ENCODE results near the gene ABCD2. TPM values are rescaled to one million over a fixed set of nuclear protein-coding genes. Genes with fewer than 3 reads are reported as not detected.
"Not testable (repeated sequence)": the region's sequence is repeated elsewhere in the genome, so short reads cannot be mapped to it uniquely, and the experiment has no call there.

The ABCD2 gene
- polyA plus RNA-seq: under 1 TPM; 0.02 to 0.76 (median 0.36) TPM

DNA sequence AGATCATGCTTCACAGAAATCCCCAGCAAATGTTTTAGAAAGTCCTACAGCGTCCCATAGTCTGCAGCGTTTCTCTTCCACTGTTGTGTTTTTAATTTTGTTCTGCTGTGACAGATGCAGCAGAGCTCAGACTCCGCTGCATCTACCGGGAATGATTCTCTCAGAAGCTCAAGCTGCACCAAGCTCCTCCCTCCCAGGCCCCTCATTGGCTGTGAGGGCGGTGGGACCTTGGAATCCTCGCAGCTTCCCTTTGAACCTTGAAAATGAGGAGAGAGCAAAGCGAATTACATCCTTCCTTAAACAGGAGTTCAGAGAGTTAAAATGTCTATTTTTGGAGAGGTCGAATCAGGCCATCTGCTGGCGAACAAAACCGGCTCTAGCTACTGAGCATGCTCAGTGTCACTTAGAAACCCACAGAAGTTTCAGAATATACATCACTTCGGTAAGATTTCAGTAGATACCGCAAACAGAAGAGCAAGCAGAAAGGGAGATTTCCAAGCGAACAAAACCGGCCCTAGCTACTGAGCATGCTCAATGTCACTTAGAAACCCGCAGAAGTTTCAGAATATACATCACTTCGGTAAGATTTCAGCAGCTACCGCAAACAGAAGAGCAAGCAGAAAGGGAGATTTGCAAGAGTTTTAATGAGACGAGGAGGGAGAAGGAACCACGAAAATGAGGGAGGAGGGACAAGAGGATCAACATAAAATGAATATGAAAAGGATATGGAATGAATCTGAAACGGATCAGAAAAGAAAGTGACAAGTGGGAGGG lies at the start of gene ABCD2:
TSS of gene ABCD2 (minus strand) at position 144 of the 774 bp plus-strand sequence. CDS start 188 bp downstream, outside the sequence.
- Mint-ChIP-seq H3K4me1 (peaks cover 11 to 14% of the 10 kb centered on the region in 2 donors), H3K27ac (peak within 1 kb of the TSS in 1 of 6 donors; percentile 92), H3K9me3 (no peaks in the 10 kb centered on the region), H3K36me3 (no peaks in the 10 kb centered on the region), H3K4me3 (no peak within 1 kb of the TSS), H3K27me3 (ENCODE audit: low read depth in 3 of 3) (no peaks in the 10 kb centered on the region)
- DNase-seq: peak; percentile 68 to 83 (median 73)

DNA sequence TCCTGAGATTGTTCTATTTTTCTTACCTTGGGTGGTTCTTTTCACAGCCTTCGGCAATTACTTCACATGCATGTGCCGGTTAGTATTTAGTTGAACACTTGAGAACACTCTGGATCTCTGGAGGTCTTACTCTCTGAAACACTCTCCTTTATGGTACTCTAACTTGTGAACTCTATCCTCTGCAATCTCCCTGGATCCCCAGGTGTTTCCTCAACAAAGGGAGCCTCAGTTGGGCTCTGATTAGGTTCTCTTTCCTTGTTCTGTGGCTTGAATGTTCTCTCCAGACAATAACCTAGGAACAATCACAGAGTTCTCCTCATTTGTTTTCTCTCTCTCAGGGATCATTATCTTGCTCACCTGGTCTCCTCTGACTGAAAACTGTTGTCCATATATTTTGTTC lies 40.5 kb upstream of the ABCD2 start:
- Mint-ChIP-seq H3K27me3 (ENCODE audit: low read depth in 3 of 3) (peaks cover 2 to 3% (median 3%) of the 10 kb centered on the region in 3 donors), H3K27ac (no peak overlapping the region), H3K9me3 (no peaks in the 10 kb centered on the region), H3K36me3 (no peaks in the 10 kb centered on the region), H3K4me1 (no peaks in the 10 kb centered on the region), H3K4me3 (no peak overlapping the region)
- DNase-seq: no peak

DNA sequence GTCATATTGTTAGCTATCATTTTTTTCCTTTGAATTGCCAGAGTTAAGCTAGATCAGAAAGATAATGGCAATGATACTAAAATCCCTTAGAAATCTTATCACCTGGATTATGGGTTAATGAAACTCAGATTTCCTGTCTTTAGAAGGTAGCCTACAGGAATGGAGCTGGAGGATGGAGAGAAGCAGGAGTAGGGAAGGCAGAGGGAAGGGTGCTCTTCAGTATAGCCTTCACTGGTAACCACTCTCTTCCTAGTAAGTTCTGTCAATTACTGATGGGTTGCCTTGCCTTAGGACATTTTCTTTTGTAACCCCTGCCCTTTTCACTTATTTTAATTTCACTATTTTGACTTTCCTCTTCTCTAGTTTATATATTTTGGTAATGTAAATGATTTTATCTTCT lies 27.8 kb upstream of the ABCD2 start:
- Mint-ChIP-seq H3K9me3 (no peaks in the 10 kb centered on the region), H3K36me3 (no peaks in the 10 kb centered on the region), H3K27ac (no peak overlapping the region), H3K27me3 (ENCODE audit: low read depth in 3 of 3) (peaks cover 0 to 8% (median 2%) of the 10 kb centered on the region in 3 donors), H3K4me1 (no peaks in the 10 kb centered on the region), H3K4me3 (no peak overlapping the region)
- no peak for DNase-seq

GRCh38 chr12:39646963-39647362 lies 27.4 kb upstream of the ABCD2 start:
- Mint-ChIP-seq H3K4me1 (no peaks in the 10 kb centered on the region), H3K4me3 (no peak overlapping the region), H3K27ac (no peak overlapping the region), H3K9me3 (peaks cover 0 to 2% (median 0%) of the 10 kb centered on the region in 6 donors), H3K27me3 (ENCODE audit: low read depth in 3 of 3) (peaks cover 0 to 8% (median 5%) of the 10 kb centered on the region in 3 donors), H3K36me3 (no peaks in the 10 kb centered on the region)
- DNase-seq: no peak

- H3K4me3 Mint-ChIP-seq: no peak overlapping the region
- H3K36me3 Mint-ChIP-seq: no peaks in the 10 kb centered on the region
- H3K27ac Mint-ChIP-seq: no peak overlapping the region
- H3K27me3 Mint-ChIP-seq (ENCODE audit: low read depth in 3 of 3): peaks cover 0 to 7% (median 1%) of the 10 kb centered on the region in 3 donors
- peaks cover 0 to 2% (median 0%) of the 10 kb centered on the region in 6 donors for H3K9me3 Mint-ChIP-seq
- no peaks in the 10 kb centered on the region for H3K4me1 Mint-ChIP-seq
- no peak for DNase-seq
These were observed 23.4 kb upstream of the ABCD2 start for GRCh38 chr12:39643052-39643451.

DNA sequence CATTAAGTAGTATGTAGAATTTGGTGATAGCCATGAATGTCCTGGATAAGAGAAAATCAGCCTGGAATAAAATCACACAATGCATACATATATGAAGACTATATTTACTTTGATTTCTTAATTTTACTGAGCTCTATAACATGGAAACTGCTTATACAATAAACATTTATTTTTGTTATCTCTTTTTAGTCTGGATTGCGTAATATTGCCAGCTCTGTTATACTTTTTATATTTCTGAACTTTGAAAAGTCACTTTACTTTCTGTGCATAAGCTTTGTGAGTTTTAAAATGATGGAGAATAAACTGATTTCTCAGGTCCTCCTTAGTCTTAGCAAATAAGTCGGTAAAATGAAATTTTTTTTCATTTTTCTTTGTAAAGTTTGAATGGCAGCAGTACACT lies 19.2 kb upstream of the ABCD2 start:
- Mint-ChIP-seq H3K4me1 (no peaks in the 10 kb centered on the region), H3K27me3 (ENCODE audit: low read depth in 3 of 3) (peaks cover 0 to 9% (median 2%) of the 10 kb centered on the region in 3 donors), H3K27ac (no peak overlapping the region), H3K36me3 (no peaks in the 10 kb centered on the region), H3K9me3 (peaks cover 0 to 2% (median 0%) of the 10 kb centered on the region in 6 donors), H3K4me3 (no peak overlapping the region)
- no peak for DNase-seq

DNA sequence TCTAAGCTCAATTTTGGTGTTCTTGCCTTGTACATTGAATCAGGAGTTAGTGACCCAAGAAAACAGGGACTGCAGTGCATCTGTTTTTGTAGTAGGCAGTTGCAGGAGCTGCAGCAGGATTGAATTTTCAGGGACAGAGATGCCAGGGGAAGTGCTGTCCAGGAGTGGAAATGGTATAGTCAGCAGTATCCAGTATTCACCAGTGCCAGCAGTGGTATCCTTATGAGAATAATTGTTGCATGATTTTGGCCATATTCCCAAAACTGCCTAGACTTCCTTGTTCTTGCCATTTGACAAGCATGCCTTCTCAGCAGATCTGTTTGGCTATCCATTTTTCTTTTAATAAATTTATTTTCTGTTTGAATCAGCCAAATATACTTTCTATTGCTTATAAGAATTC lies 18.6 kb upstream of the ABCD2 start:
- no peaks in the 10 kb centered on the region for H3K36me3 Mint-ChIP-seq
- H3K27ac Mint-ChIP-seq: no peak overlapping the region
- H3K9me3 Mint-ChIP-seq: peaks cover 0 to 2% (median 0%) of the 10 kb centered on the region in 6 donors
- DNase-seq: no peak
- H3K27me3 Mint-ChIP-seq (ENCODE audit: low read depth in 3 of 3): peaks cover 0 to 9% (median 2%) of the 10 kb centered on the region in 3 donors
- no peak overlapping the region for H3K4me3 Mint-ChIP-seq
- H3K4me1 Mint-ChIP-seq: no peaks in the 10 kb centered on the region

DNA sequence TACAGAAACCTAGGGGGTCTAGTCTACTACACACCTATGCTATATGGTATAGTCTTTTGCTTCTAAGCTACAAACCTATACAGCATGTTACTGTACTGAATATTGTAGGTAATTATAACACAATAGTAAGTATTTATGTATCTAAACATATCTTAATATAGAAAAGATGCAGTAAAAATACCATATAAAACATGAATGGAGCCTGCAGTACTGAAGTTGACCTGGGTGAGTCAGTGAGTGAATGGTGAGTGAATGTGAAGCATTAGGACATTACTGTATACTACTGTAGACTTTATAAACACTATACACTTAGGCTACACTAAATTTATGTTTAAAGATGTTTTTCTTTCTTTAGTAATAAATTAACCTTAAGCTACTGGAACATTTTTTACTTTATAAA lies 13.1 kb upstream of the ABCD2 start:
- H3K9me3 Mint-ChIP-seq: no peaks in the 10 kb centered on the region
- H3K27me3 Mint-ChIP-seq (ENCODE audit: low read depth in 3 of 3): peaks cover 0 to 2% (median 0%) of the 10 kb centered on the region in 3 donors
- no peaks in the 10 kb centered on the region for H3K36me3 Mint-ChIP-seq
- no peak overlapping the region for H3K27ac Mint-ChIP-seq
- peaks cover 22 to 25% of the 10 kb centered on the region in 2 donors for H3K4me1 Mint-ChIP-seq
- no peak overlapping the region for H3K4me3 Mint-ChIP-seq
- DNase-seq: no peak

- H3K4me1 Mint-ChIP-seq: peaks cover 23 to 29% of the 10 kb centered on the region in 2 donors
- H3K9me3 Mint-ChIP-seq: no peaks in the 10 kb centered on the region
- peak overlapping the region; percentile 8 to 95 (median 50) for H3K27ac Mint-ChIP-seq
- DNase-seq: no peak
- H3K36me3 Mint-ChIP-seq: no peaks in the 10 kb centered on the region
- H3K4me3 Mint-ChIP-seq: peak overlapping the region; percentile 15 to 74 (median 53)
- no peaks in the 10 kb centered on the region for H3K27me3 Mint-ChIP-seq (ENCODE audit: low read depth in 3 of 3)
These were observed 9.2 kb upstream of the ABCD2 start for GRCh38 chr12:39628836-39629235.

- DNase-seq: no peak
- Mint-ChIP-seq H3K27me3 (ENCODE audit: low read depth in 3 of 3) (no peaks in the 10 kb centered on the region), H3K27ac (peak overlapping the region in 1 of 6 donors; percentile 79), H3K4me3 (peak overlapping the region in 1 of 5 donors; percentile 74), H3K36me3 (no peaks in the 10 kb centered on the region), H3K4me1 (peaks cover 23 to 29% of the 10 kb centered on the region in 2 donors), H3K9me3 (no peaks in the 10 kb centered on the region)
These were observed 8.3 kb upstream of the ABCD2 start for GRCh38 chr12:39627914-39628313.

GRCh38 chr12:39626033-39626814 lies 6.6 kb upstream of the ABCD2 start:
- Mint-ChIP-seq H3K27ac (no peak overlapping the region), H3K27me3 (ENCODE audit: low read depth in 3 of 3) (no peaks in the 10 kb centered on the region), H3K36me3 (no peaks in the 10 kb centered on the region), H3K4me3 (no peak overlapping the region), H3K9me3 (no peaks in the 10 kb centered on the region), H3K4me1 (peaks cover 25 to 33% of the 10 kb centered on the region in 2 donors)
- DNase-seq: no peak

- no peak overlapping the region for H3K4me3 Mint-ChIP-seq
- no peak overlapping the region for H3K27ac Mint-ChIP-seq
- H3K9me3 Mint-ChIP-seq: no peaks in the 10 kb centered on the region
These were observed 4.3 kb upstream of the ABCD2 start for GRCh38 chr12:39623919-39624318.

GRCh38 chr12:39623160-39623559 lies 3.6 kb upstream of the ABCD2 start:
- not testable (repeated sequence) for DNase-seq; H3K36me3 Mint-ChIP-seq; H3K27me3 Mint-ChIP-seq (ENCODE audit: low read depth in 3 of 3); H3K9me3 Mint-ChIP-seq; H3K4me3 Mint-ChIP-seq
- H3K4me1 Mint-ChIP-seq: peaks cover 14 to 16% of the 10 kb centered on the region in 2 donors
- H3K27ac Mint-ChIP-seq: peak overlapping the region in 1 of 6 donors; percentile 41

More at GRCh38 chr12:39623919-39624318, 4.3 kb upstream of the ABCD2 start:
- Mint-ChIP-seq H3K4me1 (peaks cover 21 to 22% of the 10 kb centered on the region in 2 donors), H3K36me3 (no peaks in the 10 kb centered on the region), H3K27me3 (ENCODE audit: low read depth in 3 of 3) (no peaks in the 10 kb centered on the region)
- no peak for DNase-seq

DNA sequence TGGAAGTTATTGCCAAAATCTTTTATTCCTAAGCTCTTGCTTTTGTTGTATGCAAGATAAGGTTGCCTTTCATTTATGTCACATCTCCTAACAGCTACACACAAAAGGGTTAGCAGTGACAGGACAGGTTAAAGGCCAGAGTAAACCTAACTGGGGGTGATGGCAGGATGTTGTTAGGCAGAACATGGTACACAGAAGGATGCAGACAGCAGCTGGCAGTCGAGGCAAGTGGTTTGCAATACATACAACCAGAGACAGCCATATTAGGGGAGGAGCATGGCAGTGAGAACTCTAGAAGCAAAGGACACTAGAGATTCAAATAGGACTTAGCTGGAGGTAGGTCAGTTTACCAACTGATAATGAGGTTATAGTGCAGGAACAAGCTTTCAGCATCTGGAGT lies 2.7 kb upstream of the ABCD2 start:
- no peaks in the 10 kb centered on the region for H3K9me3 Mint-ChIP-seq
- peak overlapping the region in 1 of 5 donors; percentile 57 for H3K4me3 Mint-ChIP-seq
- no peak for DNase-seq
- H3K36me3 Mint-ChIP-seq: no peaks in the 10 kb centered on the region
- H3K4me1 Mint-ChIP-seq: peaks cover 11 to 14% of the 10 kb centered on the region in 2 donors
- H3K27ac Mint-ChIP-seq: peak overlapping the region in 4 of 6 donors; percentile 17 to 85 (median 66)
- H3K27me3 Mint-ChIP-seq (ENCODE audit: low read depth in 3 of 3): no peaks in the 10 kb centered on the region
